ENCODE results near the gene SRSF3.

GRCh38 chr6:36600564-36601146, 6.5 kb downstream of the SRSF3 start:
- TF ChIP-seq POLR2A (IDR thresholded peaks at IDR 0.05) (no peak), CTCF (IDR thresholded peaks at IDR 0.05) (no peak)

Data from breast epithelium (tissue), 3 donors.